GM19240 (cell line): ENCODE data around the gene RAD9A.
A peak's percentile ranks its signal among the peaks of the same experiment; 100 is the strongest.

Experiments
- DNase-seq: peaks from one replicate; pipeline ENCODE4 v3.0.0; 2011; ENCODE audit warnings: low spot score; ENCODE audit not compliant: insufficient read length

The RAD9A gene

DNA sequence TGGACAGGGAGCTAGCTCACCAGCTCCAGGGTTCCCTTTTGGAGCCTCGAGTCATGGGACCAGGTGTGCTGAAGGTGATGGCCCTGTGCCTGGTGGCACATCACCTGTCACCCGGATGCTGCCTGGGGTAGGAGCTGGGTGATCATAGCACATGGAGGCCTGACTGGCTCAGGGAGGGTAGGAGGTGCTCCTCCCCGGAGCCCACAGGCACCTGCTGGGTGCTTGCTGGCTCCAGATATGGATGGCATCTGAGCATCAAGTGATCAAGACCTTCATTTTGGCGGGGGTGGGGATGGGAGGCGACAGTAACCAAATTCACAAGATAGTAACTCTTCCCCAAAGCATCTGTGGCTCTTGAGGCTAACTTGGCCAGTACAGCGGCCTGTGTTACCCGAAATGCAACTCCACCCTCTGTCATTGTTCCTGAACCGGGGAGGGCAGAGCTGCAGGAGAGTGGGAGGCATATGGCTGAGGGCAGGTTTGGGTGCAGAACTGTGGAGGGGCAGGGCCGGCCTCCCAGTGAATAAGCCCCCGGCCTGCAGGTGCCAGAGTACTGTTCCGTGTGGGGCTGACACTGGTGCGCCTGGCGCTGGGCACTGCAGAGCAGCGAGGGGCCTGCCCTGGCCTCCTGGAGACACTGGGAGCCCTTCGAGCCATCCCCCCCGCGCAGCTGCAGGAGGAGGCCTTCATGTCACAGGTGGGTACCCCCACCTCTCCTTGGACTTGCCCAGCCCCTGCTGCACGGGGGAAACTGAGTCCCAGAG lies 16.8 kb downstream of the RAD9A start:
- DNase-seq = no peak

GRCh38 chr11:67409261-67409666 lies 17.5 kb downstream of the RAD9A start:
- DNase-seq = peak; percentile 77

- DNase-seq = no peak
Observed at GRCh38 chr11:67409781-67410368, 18.1 kb downstream of the RAD9A start.

DNA sequence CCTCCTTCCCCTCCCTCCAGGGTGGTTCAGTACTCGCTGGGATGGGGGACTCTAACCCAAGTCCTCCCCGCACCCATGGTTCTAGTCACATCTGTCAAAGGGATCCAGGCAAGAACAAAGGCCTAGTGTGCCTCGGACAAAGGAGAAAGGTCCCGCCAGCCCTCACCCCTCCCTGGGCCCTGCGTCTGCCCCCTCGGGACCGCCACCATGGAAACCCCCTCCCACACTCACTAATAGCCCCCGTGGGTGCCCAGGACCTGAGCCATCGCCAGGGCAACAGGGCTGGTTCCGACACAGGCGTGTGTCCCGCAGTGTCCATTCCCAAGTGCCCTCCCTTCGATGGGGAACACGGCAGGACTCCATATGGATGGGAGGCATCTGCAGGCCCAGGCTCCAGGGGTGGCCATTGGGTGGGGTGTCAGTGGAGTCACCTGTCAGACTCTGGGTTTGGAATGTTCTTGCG lies 18.6 kb downstream of the RAD9A start:
- DNase-seq = no peak

DNA sequence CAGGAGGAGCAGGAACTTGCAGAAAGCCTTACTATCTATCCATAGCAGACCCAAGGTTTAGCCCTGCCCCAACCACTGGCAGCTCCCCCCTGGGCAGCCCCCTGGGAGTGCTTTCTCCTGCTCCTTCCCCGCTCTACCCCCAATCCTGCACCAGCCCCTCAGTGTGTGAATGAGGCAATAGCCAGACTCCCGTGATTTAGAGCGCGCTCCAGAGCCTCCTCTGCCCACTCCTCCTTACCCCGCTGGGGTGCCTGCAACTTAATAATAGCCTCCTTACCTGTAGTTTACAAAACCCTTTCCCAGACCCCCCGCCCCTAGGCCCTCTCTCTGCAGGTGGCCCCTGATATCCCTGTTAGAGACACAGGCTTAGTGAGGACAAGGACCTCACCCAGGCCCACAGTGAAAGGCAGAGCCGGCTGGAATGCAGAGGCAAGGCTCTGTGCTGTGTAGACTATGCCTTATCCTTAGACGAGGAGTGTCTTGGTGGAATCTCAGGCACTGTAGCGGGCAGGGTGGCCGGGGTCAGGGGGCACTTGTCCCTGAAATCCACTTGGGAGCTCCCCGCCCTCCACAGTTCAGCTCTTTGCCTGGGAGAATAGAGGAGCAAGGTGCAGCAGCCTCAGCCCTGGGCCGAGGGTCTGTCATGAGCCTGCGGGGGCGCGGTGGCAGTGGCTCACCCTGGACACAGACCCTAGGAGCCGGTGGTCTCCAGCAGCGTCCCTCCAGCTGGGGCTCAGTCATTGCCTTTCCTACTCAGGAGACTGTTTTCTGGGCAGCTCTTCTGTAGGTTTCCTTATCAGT lies 19.4 kb downstream of the RAD9A start:
- DNase-seq = no peak

DNA sequence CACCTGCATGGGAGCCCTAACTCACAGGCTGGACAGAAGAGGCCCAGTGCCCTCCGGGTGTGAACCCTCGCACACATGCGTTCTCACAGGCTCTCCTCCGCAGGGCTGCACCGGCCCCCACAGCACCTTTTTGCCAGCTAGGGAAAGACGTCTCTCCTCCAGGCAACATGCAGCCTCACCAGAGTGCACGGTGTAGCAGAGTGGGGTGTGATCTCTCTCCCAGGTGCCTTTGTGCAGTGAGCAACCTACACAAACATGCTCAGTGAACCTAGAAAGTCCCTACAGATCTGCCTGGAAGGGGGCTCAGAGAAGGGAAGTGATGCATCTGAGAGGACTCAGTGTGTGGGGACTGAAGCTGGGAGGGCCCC lies 20.0 kb downstream of the RAD9A start:
- DNase-seq = no peak

- no peak for DNase-seq
Observed at GRCh38 chr11:67412495-67413179, 20.9 kb downstream of the RAD9A start.

DNA sequence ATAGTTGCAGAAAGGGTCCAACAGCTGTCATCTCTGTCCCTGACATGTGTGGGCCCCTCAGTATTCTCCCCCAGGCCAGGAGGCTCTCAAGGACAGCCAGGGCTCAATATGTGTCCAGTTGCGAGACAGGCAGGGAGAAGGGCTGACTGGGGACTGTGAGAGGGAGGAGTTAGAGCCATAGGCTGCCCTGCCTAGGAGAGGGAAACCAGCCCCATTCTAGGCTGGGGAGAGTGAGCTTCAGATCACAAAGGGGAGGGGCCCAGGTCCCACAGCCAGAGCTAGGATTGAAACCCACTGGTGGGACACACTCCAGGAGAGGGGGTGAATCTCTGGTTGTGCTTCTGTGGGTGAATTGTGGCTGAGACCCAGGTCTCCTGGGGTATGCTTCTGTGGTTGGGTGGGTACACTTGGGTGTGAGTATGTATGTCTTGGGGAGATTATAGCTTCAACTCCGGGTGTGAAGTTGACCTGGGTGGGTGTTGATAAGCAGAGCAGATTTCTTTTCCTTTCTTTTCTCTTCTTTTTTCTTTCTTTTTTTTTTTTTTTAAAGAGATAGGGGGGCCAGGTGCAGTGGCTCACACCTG lies 21.6 kb downstream of the RAD9A start:
- no peak for DNase-seq

GRCh38 chr11:67415501-67416304 lies 23.9 kb downstream of the RAD9A start, which contains the start of gene CARNS1:
Gene CARNS1 (plus strand): TSS chr11:67415678. CDS start chr11:67416200, 522 bp downstream.
- DNase-seq = no peak

- DNase-seq = no peak
Observed at GRCh38 chr11:67416416-67417335, 24.9 kb downstream of the RAD9A start.

GRCh38 chr11:67417425-67417824 lies 25.6 kb downstream of the RAD9A start:
- DNase-seq = no peak

DNA sequence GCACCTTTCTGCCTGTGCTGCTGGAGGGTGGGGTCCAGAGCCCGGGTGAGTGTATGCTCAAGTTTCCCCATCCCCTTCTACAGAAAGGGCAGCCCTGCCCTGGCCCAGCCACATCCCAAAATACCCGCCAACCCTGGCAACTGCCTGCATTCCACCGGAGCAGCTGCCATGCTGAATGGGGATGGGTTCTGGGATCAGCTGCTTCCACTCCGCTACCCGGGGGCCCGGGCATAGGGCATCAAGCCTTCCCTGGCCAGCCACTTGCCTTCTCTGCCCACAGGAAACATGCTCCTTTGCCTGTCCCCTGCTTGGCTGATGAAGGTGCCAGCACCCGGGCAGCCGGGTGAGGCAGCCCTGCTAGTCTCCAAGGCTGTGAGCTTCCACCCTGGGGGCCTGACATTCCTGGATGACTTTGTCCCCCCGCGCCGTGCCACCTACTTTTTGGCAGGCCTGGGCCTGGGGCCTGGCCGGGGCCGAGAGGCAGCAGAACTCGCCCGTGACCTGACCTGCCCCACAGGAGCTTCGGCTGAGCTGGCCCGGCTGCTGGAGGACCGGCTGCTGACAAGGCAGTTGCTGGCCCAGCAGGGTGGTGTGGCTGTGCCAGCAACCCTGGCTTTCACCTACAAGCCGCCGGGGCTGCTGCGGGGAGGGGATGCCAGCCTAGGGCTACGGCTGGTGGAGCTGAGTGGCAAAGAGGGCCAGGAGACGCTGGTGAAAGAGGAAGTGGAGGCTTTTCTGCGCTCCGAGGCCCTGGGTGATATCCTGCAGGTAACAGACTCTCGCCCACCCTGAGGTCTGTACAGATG lies 26.9 kb downstream of the RAD9A start:
- DNase-seq = no peak

DNA sequence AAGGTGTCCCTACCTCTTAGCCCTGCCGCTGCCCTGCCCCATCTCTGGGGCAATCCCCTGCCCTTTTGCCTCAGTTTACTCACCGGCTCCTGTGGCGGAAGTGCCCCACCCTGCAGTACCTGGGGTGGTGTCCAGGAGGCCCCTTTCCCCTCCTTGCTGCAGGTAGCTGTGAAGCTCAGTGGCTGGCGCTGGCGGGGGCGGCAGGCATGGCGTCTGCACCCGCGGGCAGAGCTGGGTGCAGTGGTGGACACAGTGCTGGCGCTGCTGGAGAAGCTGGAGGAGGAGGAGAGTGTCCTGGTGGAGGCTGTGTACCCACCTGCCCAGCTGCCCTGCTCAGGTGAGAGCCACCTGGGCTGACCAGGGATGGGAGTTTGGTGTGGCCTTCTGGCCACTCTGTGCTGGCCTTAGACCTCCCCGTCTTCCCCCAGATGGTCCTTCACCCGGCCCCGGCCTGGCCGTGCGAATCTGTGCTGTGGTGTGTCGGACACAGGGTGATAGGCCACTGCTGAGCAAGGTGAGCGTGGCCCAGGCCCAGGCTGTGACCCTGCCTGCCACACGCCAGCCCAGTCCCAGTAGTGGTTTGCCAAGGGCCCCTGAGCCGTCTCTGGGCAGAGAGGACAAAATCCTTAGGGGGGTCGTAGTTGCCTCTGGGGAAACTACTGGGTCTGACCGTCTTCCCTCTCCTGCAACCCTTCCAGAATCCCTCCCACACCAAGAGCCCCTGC lies 27.7 kb downstream of the RAD9A start:
- no peak for DNase-seq

GRCh38 chr11:67420147-67420645 lies 28.4 kb downstream of the RAD9A start:
- no peak for DNase-seq

DNA sequence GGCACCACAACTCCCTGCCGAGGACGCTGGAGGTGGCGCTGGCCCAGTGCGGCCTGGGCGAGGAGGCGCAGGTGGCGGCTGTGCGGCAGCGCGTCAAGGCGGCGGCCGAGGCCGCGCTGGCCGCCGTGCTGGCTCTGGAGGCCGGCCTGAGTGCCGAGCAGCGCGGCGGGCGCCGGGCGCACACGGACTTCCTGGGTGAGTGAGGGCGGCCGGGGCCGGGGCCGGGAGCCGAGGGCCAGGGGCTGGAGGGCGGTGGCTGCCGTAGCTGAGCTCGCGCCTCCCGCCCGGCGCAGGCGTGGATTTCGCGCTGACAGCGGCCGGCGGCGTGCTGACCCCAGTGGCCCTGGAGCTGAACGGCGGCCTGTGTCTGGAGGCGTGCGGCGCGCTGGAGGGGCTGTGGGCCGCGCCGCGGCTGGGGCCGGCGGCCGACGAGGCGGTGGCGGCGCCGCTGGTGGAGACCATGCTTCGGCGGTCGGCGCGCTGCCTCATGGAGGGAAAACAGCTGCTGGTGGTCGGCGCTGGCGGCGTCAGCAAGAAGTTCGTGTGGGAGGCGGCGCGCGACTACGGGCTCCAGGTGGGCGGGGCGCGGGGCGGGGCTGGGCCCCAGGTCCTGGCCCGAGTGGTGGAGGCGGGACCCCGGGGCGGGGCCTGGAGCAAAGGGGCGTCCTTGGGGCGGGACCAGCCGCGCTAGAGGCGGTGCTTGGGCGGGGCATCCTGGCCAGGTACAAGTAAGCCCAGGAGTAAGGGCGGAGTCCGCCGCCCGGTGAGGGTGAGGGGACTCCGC lies 29.1 kb downstream of the RAD9A start:
- DNase-seq = peak; percentile 91

- DNase-seq = no peak
Observed at GRCh38 chr11:67421430-67422031, 29.7 kb downstream of the RAD9A start.
